GM12878 (cell line): Measurements from ENCODE around the gene CCDC12. TPM values are rescaled to one million over a fixed set of nuclear protein-coding genes. Genes with fewer than 3 reads are reported as not detected.
A peak's percentile ranks its signal among the peaks of the same experiment; 100 is the strongest.

Experiments
- ATAC-seq: fragments of 200-7000 bp; cut with Tn5 transposase; 3 replicates; pipeline ENCODE4 v1.9.1; 2020; ENCODE audit warnings: mild to moderate bottlenecking, moderate library complexity
- BruUV-seq: library from RNA; stranded (reverse); fragments of 400-500 nt; replicated peaks from 2 replicates; lab custom pipeline; 2021; lab: Mats Ljungman, UMichigan
- CTCF ChIA-PET: fragments of 300-600 bp; sonication (Branson Sonifier 250); formaldehyde crosslinking; extraction: SDS; loops from one replicate; lab custom pipeline; 2021; ENCODE audit warnings: inconsistent platforms; lab: Yijun Ruan, JAX
- POLR2A ChIA-PET: fragments of 350-600 bp; formaldehyde crosslinking; extraction: SDS; loops from one replicate; lab custom pipeline; 2021; ENCODE audit warnings: inconsistent platforms; lab: Charles Lee
- RAD21 ChIA-PET: fragments of 300-600 bp; sonication (Branson Sonifier 250); formaldehyde crosslinking; loops from one replicate; lab custom pipeline; 2023; ENCODE audit warnings: antibody characterized with exemption; ENCODE audit not compliant: unreplicated experiment; lab: Charles Lee
- SMC1A ChIA-PET: fragments of 300-600 bp; sonication (Branson Sonifier 250); formaldehyde crosslinking; loops from one replicate; lab custom pipeline; 2023; ENCODE audit not compliant: unreplicated experiment, uncharacterized antibody; lab: Charles Lee
- DNase-seq: peaks from one replicate; pipeline ENCODE4 v3.0.0-alpha.2; 2011; ENCODE audit warnings: low read depth, low spot score
- FAIRE-seq: peaks from 3 replicates; lab custom pipeline; 2011; peaks lifted over from hg19 to GRCh38; lab: Jason Lieb, UNC
- H2AFZ ChIP-seq: 2 replicates; pipeline ENCODE4 v1.6.0; 2011; ENCODE audit warnings: low read depth, low read length, control low read depth; ENCODE audit not compliant: control insufficient read depth
- H3K27ac ChIP-seq: 2 replicates; pipeline ENCODE4 v1.5.1; 2011; ENCODE audit warnings: control low read depth; ENCODE audit not compliant: control insufficient read depth, insufficient read depth
- H3K27me3 ChIP-seq, 2 experiments: replicated peaks in 1 of 2; 2 replicates each; pipeline versions ENCODE4 v1.6.0 to v1.6.1; 2011; ENCODE audit warnings: low read length in 1 of 2; ENCODE audit not compliant: control insufficient read depth in 2 of 2, insufficient read depth in 2 of 2
- H3K36me3 ChIP-seq, 2 experiments: 2 replicates each; pipeline ENCODE4 v1.5.1; 2011; ENCODE audit warnings: low read length in 1 of 2; ENCODE audit not compliant: control insufficient read depth in 2 of 2, insufficient read depth in 2 of 2
- H3K4me1 ChIP-seq: 2 replicates; pipeline ENCODE4 v1.6.1; 2011; ENCODE audit warnings: mild to moderate bottlenecking, low read length, moderate library complexity, mixed read lengths; ENCODE audit not compliant: control insufficient read depth, insufficient read depth
- H3K4me2 ChIP-seq: 2 replicates; pipeline ENCODE4 v1.6.0; 2011; ENCODE audit warnings: control low read depth; ENCODE audit not compliant: control insufficient read depth, insufficient read depth
- H3K4me3 ChIP-seq: fragments of 200-600 bp; sonication (generic); 2 replicates; pipeline ENCODE4 v1.5.1; 2016
- H3K79me2 ChIP-seq: 2 replicates; pipeline ENCODE4 v1.6.0; 2011; ENCODE audit warnings: low read length; ENCODE audit not compliant: control insufficient read depth, insufficient read depth
- H3K9ac ChIP-seq: 2 replicates; pipeline ENCODE4 v1.8.0; 2011; ENCODE audit warnings: low read length, control low read depth, mixed read lengths; ENCODE audit not compliant: control insufficient read depth, insufficient read depth
- H3K9me3 ChIP-seq: replicated peaks from 3 replicates; pipeline ENCODE4 v1.5.1; 2011; ENCODE audit warnings: mild to moderate bottlenecking, low read length; ENCODE audit not compliant: control insufficient read depth, insufficient read depth
- H4K20me1 ChIP-seq: 2 replicates; pipeline ENCODE4 v1.6.0; 2011; ENCODE audit not compliant: control insufficient read depth, insufficient read depth
- BHLHE40 ChIP-seq, 2 experiments: fragments of 450-650 bp in 1 of 2; IDR thresholded peaks; 2 replicates each; pipeline ENCODE4 v1.6.1; 2011 to 2017; ENCODE audit warnings: low read depth in 2 of 2, borderline replicate concordance in 1 of 2, improper control_type of control experiment in 1 of 2, low read length in 1 of 2, mild to moderate bottlenecking in 1 of 2
- HCFC1 ChIP-seq: fragments of 150-350 bp; IDR thresholded peaks from 2 replicates; pipeline ENCODE4 v1.6.1; 2014; ENCODE audit warnings: low read length
- HDAC6 ChIP-seq: fragments of 200-600 bp; sonication (generic); IDR thresholded peaks from one replicate; pipeline ENCODE4 v1.8.0; 2017; ENCODE audit warnings: antibody characterized with exemption; ENCODE audit not compliant: unreplicated experiment
- IRF4 ChIP-seq: IDR thresholded peaks from 2 replicates; pipeline ENCODE4 v1.6.1; 2011; ENCODE audit warnings: low read depth, low read length
- NR2F1 ChIP-seq: fragments of 450-650 bp; conservative IDR thresholded peaks from 2 replicates; pipeline ENCODE4 v1.6.1; 2017; ENCODE audit warnings: mild to moderate bottlenecking
- RELA ChIP-seq: fragments of 450-650 bp; IDR thresholded peaks from 2 replicates; pipeline ENCODE4 v1.8.0; 2014; ENCODE audit warnings: borderline replicate concordance; ENCODE audit not compliant: partially characterized antibody
- SREBF1 ChIP-seq: IDR thresholded peaks from 2 replicates; pipeline ENCODE4 v1.6.1; 2012; ENCODE audit warnings: mild to moderate bottlenecking, low read length
- TARDBP ChIP-seq: IDR thresholded peaks from 2 replicates; pipeline ENCODE4 v1.6.1; 2016; ENCODE audit warnings: borderline replicate concordance
- WGBS: methylation state at CpG from one replicate; pipeline ENCODE4 v1.1.6; 2016; ENCODE audit warnings: low lambda C conversion rate; ENCODE audit not compliant: insufficient replicate concordance, insufficient coverage; ENCODE audit errors: missing lambda C conversion rate; 5-methylcytosine and 5-hydroxymethylcytosine counted together
- in situ Hi-C: fragments of 300-500 bp; cut with MboI; formaldehyde crosslinking; loops from 9 replicates; pipeline ENCODE4 v1.14.3; 2018; ENCODE audit warnings: mixed read lengths
- intact Hi-C: fragments of 100-400 bp; cut with micrococcal nuclease; formaldehyde crosslinking; loops from one replicate; pipeline ENCODE4 v1.14.2; 2022; ENCODE audit not compliant: unreplicated experiment
- polyA plus RNA-seq, 11 experiments: library from polyadenylated mRNA; depleted of rRNA in 4 of 11; unstranded in 6 of 11; stranded (reverse) in 5 of 11; fragments of >200 nt; fragmentation: Nextera tagmentation in 4 of 11; fragmentation: Illumina TruSeq in 1 of 11; extraction: Ambion mirVana in 4 of 11; extraction: Trizol in 1 of 11; gene quantifications; 1 replicate in 1 of 11; 2 replicates in 10 of 11; pipeline versions ENCODE4 v1.2.1 to v1.2.3, GENCODE V29; 2011 to 2016; ENCODE audit warnings: inconsistent platforms in 2 of 11, missing spikeins in 2 of 11, low read depth in 1 of 11
- total RNA-seq, 4 experiments: library from RNA; depleted of rRNA in 3 of 4; stranded (reverse); fragments of >200 nt in 3 of 4; fragmentation: Illumina TruSeq in 1 of 4; extraction: Trizol in 1 of 4; gene quantifications; 2 replicates each; pipeline versions ENCODE4 v1.2.1 to v1.2.3, GENCODE V29; 2013 to 2021
- TF ChIP-seq, protein P1 (sequence below): IDR thresholded peaks from 2 replicates; pipeline ENCODE4 v1.6.1; 2011; ENCODE audit warnings: borderline replicate concordance, low read depth, mild to moderate bottlenecking, moderate library complexity, low read length; ENCODE audit not compliant: insufficient read depth, poor library complexity, severe bottlenecking
- TF ChIP-seq, protein P2 (sequence below): fragments of 450-650 bp; IDR thresholded peaks from 2 replicates; pipeline ENCODE4 v1.6.1; 2017; ENCODE audit warnings: mild to moderate bottlenecking, moderate library complexity
- TF ChIP-seq, protein P3 (sequence below): IDR thresholded peaks from 2 replicates; pipeline ENCODE4 v1.6.1; 2012; ENCODE audit warnings: improper control_type of control experiment, low read depth, low read length; ENCODE audit not compliant: insufficient replicate concordance

Gene CCDC12
- total and polyA plus RNA-seq, 10 of the 15 experiments (the other 5 are each of a cell fraction or from before 2014, with no cell fraction given), result 9.2 to 91.4 (median 61.3) TPM

DNA sequence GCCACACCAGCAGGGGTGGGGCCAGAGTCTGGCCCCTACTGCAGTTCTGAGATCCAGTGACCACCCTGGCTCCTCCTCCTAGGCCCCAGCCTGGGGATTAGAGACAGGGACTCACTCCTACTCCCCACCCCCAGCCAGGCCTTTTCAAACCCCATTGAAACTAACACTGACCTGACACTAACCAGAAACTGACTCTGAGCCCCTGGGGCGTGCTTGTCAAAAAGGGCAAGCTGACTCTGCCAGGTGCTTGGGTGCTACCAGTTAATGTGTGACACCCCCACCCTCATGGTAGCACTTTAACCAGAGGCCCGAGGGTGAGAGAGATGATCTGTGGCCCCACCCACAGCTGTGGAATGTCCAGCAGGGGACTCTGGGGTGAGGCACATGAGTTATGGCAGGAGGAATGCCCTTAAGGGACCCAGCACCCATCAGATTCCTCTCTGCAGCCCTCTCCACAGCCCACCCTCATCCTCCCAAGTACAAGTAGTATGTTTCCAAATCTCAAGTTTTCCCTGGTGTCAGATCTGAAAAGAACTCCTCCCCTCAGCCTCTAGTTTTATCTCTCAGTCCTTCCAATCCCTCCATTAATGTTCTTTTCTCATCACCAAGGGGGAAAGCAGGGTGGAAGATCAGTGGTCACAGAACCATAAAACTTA is 97.6 kb downstream of the CCDC12 start:
- FAIRE-seq (no peak), DNase-seq (peak; percentile 24), ATAC-seq (peak; percentile 56)
- BruUV-seq, result no TSS peak
- ChIA-PET CTCF (interaction anchor here (2.6 to 3.1 kb wide), 2 partner anchors 11 to 16 kb away, joined by 13 read pairs; no protein-coding TSS in a partner anchor), SMC1A (interaction anchor here (1.7 kb wide), 1 partner anchor 174 kb away, joined by 3 read pairs; no protein-coding TSS in a partner anchor), RAD21 (no interaction called here), POLR2A (no interaction called here)
- in situ Hi-C loops (no loop called here), intact Hi-C loops (no loop called here)
- Histone ChIP-seq H3K36me3 (no peaks in the 10 kb centered on the region), H3K4me2 (no peak overlapping the region), H3K27ac (no peak overlapping the region), H4K20me1 (no peaks in the 10 kb centered on the region), H3K9ac (no peak overlapping the region), H3K4me3 (no peak overlapping the region), H3K9me3 (no peaks in the 10 kb centered on the region), H3K27me3 (peaks cover 7 to 8% of the 10 kb centered on the region in 2 experiments), H3K4me1 (peaks cover 2% of the 10 kb centered on the region), H3K79me2 (no peaks in the 10 kb centered on the region), H2AFZ (no peak overlapping the region)
- 0% methylated on average over 2 of the region's 2 CpGs for WGBS
- TF ChIP-seq TARDBP, result no peak
- no peak for TF ChIP-seq IRF4
- TF ChIP-seq NR2F1, result peak; percentile 35; the same call in 1 of the 2 replicates
- peak; percentile 20 to 29; a peak in 2 of 4 replicates for TF ChIP-seq BHLHE40 (IDR thresholded peaks at IDR 0.05; ENCODE audit: borderline replicate concordance in 1 of 2, low read depth in 2 of 2, low read length in 1 of 2)
- TF ChIP-seq, protein P1, sequence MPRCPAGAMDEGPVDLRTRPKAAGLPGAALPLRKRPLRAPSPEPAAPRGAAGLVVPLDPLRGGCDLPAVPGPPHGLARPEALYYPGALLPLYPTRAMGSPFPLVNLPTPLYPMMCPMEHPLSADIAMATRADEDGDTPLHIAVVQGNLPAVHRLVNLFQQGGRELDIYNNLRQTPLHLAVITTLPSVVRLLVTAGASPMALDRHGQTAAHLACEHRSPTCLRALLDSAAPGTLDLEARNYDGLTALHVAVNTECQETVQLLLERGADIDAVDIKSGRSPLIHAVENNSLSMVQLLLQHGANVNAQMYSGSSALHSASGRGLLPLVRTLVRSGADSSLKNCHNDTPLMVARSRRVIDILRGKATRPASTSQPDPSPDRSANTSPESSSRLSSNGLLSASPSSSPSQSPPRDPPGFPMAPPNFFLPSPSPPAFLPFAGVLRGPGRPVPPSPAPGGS, result no peak
- no peak for TF ChIP-seq HCFC1
- TF ChIP-seq RELA, result no peak
- no peak for TF ChIP-seq SREBF1
- TF ChIP-seq, protein P2, sequence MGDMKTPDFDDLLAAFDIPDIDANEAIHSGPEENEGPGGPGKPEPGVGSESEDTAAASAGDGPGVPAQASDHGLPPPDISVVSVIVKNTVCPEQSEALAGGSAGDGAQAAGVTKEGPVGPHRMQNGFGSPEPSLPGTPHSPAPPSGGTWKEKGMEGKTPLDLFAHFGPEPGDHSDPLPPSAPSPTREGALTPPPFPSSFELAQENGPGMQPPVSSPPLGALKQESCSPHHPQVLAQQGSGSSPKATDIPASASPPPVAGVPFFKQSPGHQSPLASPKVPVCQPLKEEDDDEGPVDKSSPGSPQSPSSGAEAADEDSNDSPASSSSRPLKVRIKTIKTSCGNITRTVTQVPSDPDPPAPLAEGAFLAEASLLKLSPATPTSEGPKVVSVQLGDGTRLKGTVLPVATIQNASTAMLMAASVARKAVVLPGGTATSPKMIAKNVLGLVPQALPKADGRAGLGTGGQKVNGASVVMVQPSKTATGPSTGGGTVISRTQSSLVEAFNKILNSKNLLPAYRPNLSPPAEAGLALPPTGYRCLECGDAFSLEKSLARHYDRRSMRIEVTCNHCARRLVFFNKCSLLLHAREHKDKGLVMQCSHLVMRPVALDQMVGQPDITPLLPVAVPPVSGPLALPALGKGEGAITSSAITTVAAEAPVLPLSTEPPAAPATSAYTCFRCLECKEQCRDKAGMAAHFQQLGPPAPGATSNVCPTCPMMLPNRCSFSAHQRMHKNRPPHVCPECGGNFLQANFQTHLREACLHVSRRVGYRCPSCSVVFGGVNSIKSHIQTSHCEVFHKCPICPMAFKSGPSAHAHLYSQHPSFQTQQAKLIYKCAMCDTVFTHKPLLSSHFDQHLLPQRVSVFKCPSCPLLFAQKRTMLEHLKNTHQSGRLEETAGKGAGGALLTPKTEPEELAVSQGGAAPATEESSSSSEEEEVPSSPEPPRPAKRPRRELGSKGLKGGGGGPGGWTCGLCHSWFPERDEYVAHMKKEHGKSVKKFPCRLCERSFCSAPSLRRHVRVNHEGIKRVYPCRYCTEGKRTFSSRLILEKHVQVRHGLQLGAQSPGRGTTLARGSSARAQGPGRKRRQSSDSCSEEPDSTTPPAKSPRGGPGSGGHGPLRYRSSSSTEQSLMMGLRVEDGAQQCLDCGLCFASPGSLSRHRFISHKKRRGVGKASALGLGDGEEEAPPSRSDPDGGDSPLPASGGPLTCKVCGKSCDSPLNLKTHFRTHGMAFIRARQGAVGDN, result no peak
- TF ChIP-seq, protein P3, sequence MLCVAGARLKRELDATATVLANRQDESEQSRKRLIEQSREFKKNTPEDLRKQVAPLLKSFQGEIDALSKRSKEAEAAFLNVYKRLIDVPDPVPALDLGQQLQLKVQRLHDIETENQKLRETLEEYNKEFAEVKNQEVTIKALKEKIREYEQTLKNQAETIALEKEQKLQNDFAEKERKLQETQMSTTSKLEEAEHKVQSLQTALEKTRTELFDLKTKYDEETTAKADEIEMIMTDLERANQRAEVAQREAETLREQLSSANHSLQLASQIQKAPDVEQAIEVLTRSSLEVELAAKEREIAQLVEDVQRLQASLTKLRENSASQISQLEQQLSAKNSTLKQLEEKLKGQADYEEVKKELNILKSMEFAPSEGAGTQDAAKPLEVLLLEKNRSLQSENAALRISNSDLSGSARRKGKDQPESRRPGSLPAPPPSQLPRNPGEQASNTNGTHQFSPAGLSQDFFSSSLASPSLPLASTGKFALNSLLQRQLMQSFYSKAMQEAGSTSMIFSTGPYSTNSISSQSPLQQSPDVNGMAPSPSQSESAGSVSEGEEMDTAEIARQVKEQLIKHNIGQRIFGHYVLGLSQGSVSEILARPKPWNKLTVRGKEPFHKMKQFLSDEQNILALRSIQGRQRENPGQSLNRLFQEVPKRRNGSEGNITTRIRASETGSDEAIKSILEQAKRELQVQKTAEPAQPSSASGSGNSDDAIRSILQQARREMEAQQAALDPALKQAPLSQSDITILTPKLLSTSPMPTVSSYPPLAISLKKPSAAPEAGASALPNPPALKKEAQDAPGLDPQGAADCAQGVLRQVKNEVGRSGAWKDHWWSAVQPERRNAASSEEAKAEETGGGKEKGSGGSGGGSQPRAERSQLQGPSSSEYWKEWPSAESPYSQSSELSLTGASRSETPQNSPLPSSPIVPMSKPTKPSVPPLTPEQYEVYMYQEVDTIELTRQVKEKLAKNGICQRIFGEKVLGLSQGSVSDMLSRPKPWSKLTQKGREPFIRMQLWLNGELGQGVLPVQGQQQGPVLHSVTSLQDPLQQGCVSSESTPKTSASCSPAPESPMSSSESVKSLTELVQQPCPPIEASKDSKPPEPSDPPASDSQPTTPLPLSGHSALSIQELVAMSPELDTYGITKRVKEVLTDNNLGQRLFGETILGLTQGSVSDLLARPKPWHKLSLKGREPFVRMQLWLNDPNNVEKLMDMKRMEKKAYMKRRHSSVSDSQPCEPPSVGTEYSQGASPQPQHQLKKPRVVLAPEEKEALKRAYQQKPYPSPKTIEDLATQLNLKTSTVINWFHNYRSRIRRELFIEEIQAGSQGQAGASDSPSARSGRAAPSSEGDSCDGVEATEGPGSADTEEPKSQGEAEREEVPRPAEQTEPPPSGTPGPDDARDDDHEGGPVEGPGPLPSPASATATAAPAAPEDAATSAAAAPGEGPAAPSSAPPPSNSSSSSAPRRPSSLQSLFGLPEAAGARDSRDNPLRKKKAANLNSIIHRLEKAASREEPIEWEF, result no peak
- no peak for TF ChIP-seq HDAC6
